Left cardiac atrium (tissue), 2 donors: ENCODE results near the gene PADI2. TPM values are rescaled to one million over a fixed set of nuclear protein-coding genes. Genes with fewer than 3 reads are reported as not detected.

ENCODE experiments used
- total RNA-seq, 2 donors: library from RNA; stranded (reverse); fragmentation: NEBNext Ultra II Directional; extraction: Animal tissue kit (Norgen Biotek cat#: 25700); gene quantifications; one replicate each; pipeline ENCODE4 v1.2.1, GENCODE V29; 2021
- donor health status: DM: no; HTN: yes; CAD: no; lungs with severe emphysema.
- donor health status: DM: yes; HTN: yes; CAD: no.

PADI2 gene
- total RNA-seq, 2 donors from 2014 or later = 0.50 to 1.2 TPM

Other genes with a start within 250 kb of the PADI2 start
- gene RNU1-2, start 223.5 kb downstream of the PADI2 start, total RNA-seq = over 10,000 TPM in 1 of 2 donors, 1,000 to 10,000 TPM in 1; 5,988 to 15,401 TPM
- 1 to 10 TPM; 6.5 to 9.2 TPM for gene CROCC, start 197.5 kb downstream of the PADI2 start, total RNA-seq
- 1 to 10 TPM; 7.9 to 9.6 TPM for gene MFAP2, start 138.8 kb downstream of the PADI2 start, total RNA-seq
- gene ATP13A2, start 107.5 kb downstream of the PADI2 start, total RNA-seq = 10 to 100 TPM; 18.8 to 19.5 TPM
- 100 to 1,000 TPM; 224 to 263 TPM for gene SDHB, start 65.4 kb downstream of the PADI2 start, total RNA-seq
- not detected for gene PADI1, start 85.7 kb upstream of the PADI2 start, total RNA-seq
- not detected for gene PADI3, start 129.6 kb upstream of the PADI2 start, total RNA-seq
- under 1 TPM; 0.38 to 0.63 TPM for gene PADI4, start 188.7 kb upstream of the PADI2 start, total RNA-seq